GM12878 (cell line): Measurements from ENCODE around the gene WWOX. TPM values are rescaled to one million over a fixed set of nuclear protein-coding genes. Genes with fewer than 3 reads are reported as not detected.

Experiments
- ATAC-seq: fragments of 200-7000 bp; cut with Tn5 transposase; 3 replicates; pipeline ENCODE4 v1.9.1; 2020; ENCODE audit warnings: mild to moderate bottlenecking, moderate library complexity
- BruUV-seq: library from RNA; stranded (reverse); fragments of 400-500 nt; replicated peaks from 2 replicates; lab custom pipeline; 2021; lab: Mats Ljungman, UMichigan
- CTCF ChIA-PET: fragments of 300-600 bp; sonication (Branson Sonifier 250); formaldehyde crosslinking; extraction: SDS; loops from one replicate; lab custom pipeline; 2021; ENCODE audit warnings: inconsistent platforms; lab: Yijun Ruan, JAX
- POLR2A ChIA-PET: fragments of 350-600 bp; formaldehyde crosslinking; extraction: SDS; loops from one replicate; lab custom pipeline; 2021; ENCODE audit warnings: inconsistent platforms; lab: Charles Lee
- RAD21 ChIA-PET: fragments of 300-600 bp; sonication (Branson Sonifier 250); formaldehyde crosslinking; loops from one replicate; lab custom pipeline; 2023; ENCODE audit warnings: antibody characterized with exemption; ENCODE audit not compliant: unreplicated experiment; lab: Charles Lee
- SMC1A ChIA-PET: fragments of 300-600 bp; sonication (Branson Sonifier 250); formaldehyde crosslinking; loops from one replicate; lab custom pipeline; 2023; ENCODE audit not compliant: unreplicated experiment, uncharacterized antibody; lab: Charles Lee
- DNase-seq: peaks from one replicate; pipeline ENCODE4 v3.0.0-alpha.2; 2011; ENCODE audit warnings: low read depth, low spot score
- FAIRE-seq: peaks from 3 replicates; lab custom pipeline; 2011; peaks lifted over from hg19 to GRCh38; lab: Jason Lieb, UNC
- H2AFZ ChIP-seq: 2 replicates; pipeline ENCODE4 v1.6.0; 2011; ENCODE audit warnings: low read depth, low read length, control low read depth; ENCODE audit not compliant: control insufficient read depth
- H3K27ac ChIP-seq: 2 replicates; pipeline ENCODE4 v1.5.1; 2011; ENCODE audit warnings: control low read depth; ENCODE audit not compliant: control insufficient read depth, insufficient read depth
- H3K27me3 ChIP-seq, 2 experiments: replicated peaks in 1 of 2; 2 replicates each; pipeline versions ENCODE4 v1.6.0 to v1.6.1; 2011; ENCODE audit warnings: low read length in 1 of 2; ENCODE audit not compliant: control insufficient read depth in 2 of 2, insufficient read depth in 2 of 2
- H3K36me3 ChIP-seq, 2 experiments: 2 replicates each; pipeline ENCODE4 v1.5.1; 2011; ENCODE audit warnings: low read length in 1 of 2; ENCODE audit not compliant: control insufficient read depth in 2 of 2, insufficient read depth in 2 of 2
- H3K4me1 ChIP-seq: 2 replicates; pipeline ENCODE4 v1.6.1; 2011; ENCODE audit warnings: mild to moderate bottlenecking, low read length, moderate library complexity, mixed read lengths; ENCODE audit not compliant: control insufficient read depth, insufficient read depth
- H3K4me2 ChIP-seq: 2 replicates; pipeline ENCODE4 v1.6.0; 2011; ENCODE audit warnings: control low read depth; ENCODE audit not compliant: control insufficient read depth, insufficient read depth
- H3K4me3 ChIP-seq: fragments of 200-600 bp; sonication (generic); 2 replicates; pipeline ENCODE4 v1.5.1; 2016
- H3K79me2 ChIP-seq: 2 replicates; pipeline ENCODE4 v1.6.0; 2011; ENCODE audit warnings: low read length; ENCODE audit not compliant: control insufficient read depth, insufficient read depth
- H3K9ac ChIP-seq: 2 replicates; pipeline ENCODE4 v1.8.0; 2011; ENCODE audit warnings: low read length, control low read depth, mixed read lengths; ENCODE audit not compliant: control insufficient read depth, insufficient read depth
- H3K9me3 ChIP-seq: replicated peaks from 3 replicates; pipeline ENCODE4 v1.5.1; 2011; ENCODE audit warnings: mild to moderate bottlenecking, low read length; ENCODE audit not compliant: control insufficient read depth, insufficient read depth
- H4K20me1 ChIP-seq: 2 replicates; pipeline ENCODE4 v1.6.0; 2011; ENCODE audit not compliant: control insufficient read depth, insufficient read depth
- CBFB ChIP-seq: IDR thresholded peaks from 2 replicates; pipeline ENCODE4 v1.6.1; 2016; ENCODE audit warnings: antibody characterized with exemption, low read depth
- WGBS: methylation state at CpG from one replicate; pipeline ENCODE4 v1.1.6; 2016; ENCODE audit warnings: low lambda C conversion rate; ENCODE audit not compliant: insufficient replicate concordance, insufficient coverage; ENCODE audit errors: missing lambda C conversion rate; 5-methylcytosine and 5-hydroxymethylcytosine counted together
- in situ Hi-C: fragments of 300-500 bp; cut with MboI; formaldehyde crosslinking; loops from 9 replicates; pipeline ENCODE4 v1.14.3; 2018; ENCODE audit warnings: mixed read lengths
- intact Hi-C: fragments of 100-400 bp; cut with micrococcal nuclease; formaldehyde crosslinking; loops from one replicate; pipeline ENCODE4 v1.14.2; 2022; ENCODE audit not compliant: unreplicated experiment
- polyA plus RNA-seq, 11 experiments: library from polyadenylated mRNA; depleted of rRNA in 4 of 11; unstranded in 6 of 11; stranded (reverse) in 5 of 11; fragments of >200 nt; fragmentation: Nextera tagmentation in 4 of 11; fragmentation: Illumina TruSeq in 1 of 11; extraction: Ambion mirVana in 4 of 11; extraction: Trizol in 1 of 11; gene quantifications; 1 replicate in 1 of 11; 2 replicates in 10 of 11; pipeline versions ENCODE4 v1.2.1 to v1.2.3, GENCODE V29; 2011 to 2016; ENCODE audit warnings: inconsistent platforms in 2 of 11, missing spikeins in 2 of 11, low read depth in 1 of 11
- total RNA-seq, 4 experiments: library from RNA; depleted of rRNA in 3 of 4; stranded (reverse); fragments of >200 nt in 3 of 4; fragmentation: Illumina TruSeq in 1 of 4; extraction: Trizol in 1 of 4; gene quantifications; 2 replicates each; pipeline versions ENCODE4 v1.2.1 to v1.2.3, GENCODE V29; 2013 to 2021

WWOX gene
- total and polyA plus RNA-seq, 10 of the 15 experiments (the other 5 are each of a cell fraction or from before 2014, with no cell fraction given), result 2.8 to 24.4 (median 17.8) TPM

- SMC1A ChIA-PET, result no interaction called here
- in situ Hi-C loops, result no loop called here
- CTCF ChIA-PET, result no interaction called here
- RAD21 ChIA-PET, result no interaction called here
- no peak for DNase-seq
- no peak for ATAC-seq
- no peak overlapping the region for H3K9ac ChIP-seq
- H3K27ac ChIP-seq, result no peak overlapping the region
- no peaks in the 10 kb centered on the region for H4K20me1 ChIP-seq
- no peaks in the 10 kb centered on the region for H3K4me1 ChIP-seq
- POLR2A ChIA-PET, result no interaction called here
- FAIRE-seq, result no peak
- no peaks in the 10 kb centered on the region for H3K79me2 ChIP-seq
- H3K36me3 ChIP-seq, result no peaks in the 10 kb centered on the region
- BruUV-seq, result no TSS peak
- TF ChIP-seq CBFB, result no peak
- H3K4me3 ChIP-seq, result no peak overlapping the region
- WGBS, result 80% methylated on average over 7 of the region's 7 CpGs
- H2AFZ ChIP-seq, result no peak overlapping the region
- no peaks in the 10 kb centered on the region for H3K9me3 ChIP-seq
- H3K27me3 ChIP-seq, result no peaks in the 10 kb centered on the region
- no peak overlapping the region for H3K4me2 ChIP-seq
- intact Hi-C loops, result no loop called here
Measured at GRCh38 chr16:78425891-78426510, 326.5 kb downstream of the WWOX start.

- ChIA-PET RAD21 (no interaction called here), SMC1A (no interaction called here), CTCF (interaction anchor here (1.0 kb wide), 1 partner anchor 8 kb away, joined by 3 read pairs; no protein-coding TSS in a partner anchor), POLR2A (no interaction called here)
- DNase-seq (no peak), ATAC-seq (no peak), FAIRE-seq (no peak)
- Histone ChIP-seq H3K4me1 (no peaks in the 10 kb centered on the region), H3K4me3 (no peak overlapping the region), H3K27me3 (no peaks in the 10 kb centered on the region), H4K20me1 (no peaks in the 10 kb centered on the region), H3K4me2 (no peak overlapping the region), H3K79me2 (no peaks in the 10 kb centered on the region), H3K9ac (no peak overlapping the region), H3K9me3 (no peaks in the 10 kb centered on the region), H3K27ac (no peak overlapping the region), H3K36me3 (peaks cover 0 to 2% of the 10 kb centered on the region in 2 experiments; a peak in 1 of 4 replicates), H2AFZ (no peak overlapping the region)
- BruUV-seq, result no TSS peak
- in situ Hi-C loops, result no loop called here
- no peak for TF ChIP-seq CBFB
- intact Hi-C loops, result no loop called here
- WGBS, result 69% methylated on average over 3 of the region's 3 CpGs
Measured at GRCh38 chr16:78428193-78428592, 328.7 kb downstream of the WWOX start.
